Measurements from ENCODE around the gene PREP.

PREP gene

GRCh38 chr6:105276374-105276773 is 126.5 kb downstream of the PREP start:
- DNase-seq (ENCODE audit: low read depth in 1 of 2, low spot score in 1 of 2) = no peak
- Histone ChIP-seq H3K27ac (replicated peaks) (no peak overlapping the region), H3K27me3 (ENCODE audit: insufficient read depth, poor library complexity, severe bottlenecking) (no peaks in the 10 kb centered on the region), H3K4me3 (replicated peaks; ENCODE audit: insufficient read depth, low read length) (no peak overlapping the region)
- TF ChIP-seq POLR2AphosphoS5 (IDR thresholded peaks at IDR 0.05; ENCODE audit: low read depth) = no peak
- TF ChIP-seq GABPA (IDR thresholded peaks at IDR 0.05; ENCODE audit: low read depth) = no peak
- TF ChIP-seq CTCF (IDR thresholded peaks at IDR 0.05; ENCODE audit: insufficient read depth, low read length) = no peak
- TF ChIP-seq REST (IDR thresholded peaks at IDR 0.05; ENCODE audit: insufficient replicate concordance, low read depth) = no peak
- no peak for TF ChIP-seq SPI1 (IDR thresholded peaks at IDR 0.05; ENCODE audit: borderline replicate concordance, low read depth)

GRCh38 chr6:105275542-105275941 is 127.3 kb downstream of the PREP start:
- no peak overlapping the region for H3K27ac ChIP-seq (replicated peaks)
- no peaks in the 10 kb centered on the region for H3K27me3 ChIP-seq (ENCODE audit: insufficient read depth, poor library complexity, severe bottlenecking)
- no peak for DNase-seq (ENCODE audit: low read depth in 1 of 2, low spot score in 1 of 2)
- no peak overlapping the region for H3K4me3 ChIP-seq (replicated peaks; ENCODE audit: insufficient read depth, low read length)
- TF ChIP-seq CTCF (IDR thresholded peaks at IDR 0.05; ENCODE audit: insufficient read depth, low read length) (no peak), POLR2AphosphoS5 (IDR thresholded peaks at IDR 0.05; ENCODE audit: low read depth) (no peak), REST (IDR thresholded peaks at IDR 0.05; ENCODE audit: insufficient replicate concordance, low read depth) (no peak), GABPA (IDR thresholded peaks at IDR 0.05; ENCODE audit: low read depth) (no peak), SPI1 (IDR thresholded peaks at IDR 0.05; ENCODE audit: borderline replicate concordance, low read depth) (no peak)

GRCh38 chr6:105274678-105275077 is 128.2 kb downstream of the PREP start:
- no peak for DNase-seq (ENCODE audit: low read depth in 1 of 2, low spot score in 1 of 2)
- TF ChIP-seq CTCF (IDR thresholded peaks at IDR 0.05; ENCODE audit: insufficient read depth, low read length) (no peak), GABPA (IDR thresholded peaks at IDR 0.05; ENCODE audit: low read depth) (no peak), POLR2AphosphoS5 (IDR thresholded peaks at IDR 0.05; ENCODE audit: low read depth) (no peak), REST (IDR thresholded peaks at IDR 0.05; ENCODE audit: insufficient replicate concordance, low read depth) (no peak), SPI1 (IDR thresholded peaks at IDR 0.05; ENCODE audit: borderline replicate concordance, low read depth) (no peak)

More at GRCh38 chr6:105274678-105275077, 128.2 kb downstream of the PREP start:
- no peak overlapping the region for H3K4me3 ChIP-seq (replicated peaks; ENCODE audit: insufficient read depth, low read length)
- H3K27me3 ChIP-seq (ENCODE audit: insufficient read depth, poor library complexity, severe bottlenecking) = no peaks in the 10 kb centered on the region
- H3K27ac ChIP-seq (replicated peaks) = no peak overlapping the region
